Stimulated activated CD4-positive, alpha-beta T cell treated with anti-CD3 and anti-CD28 coated beads, Interleukin-2, amount 100 ng/mL, for 24 hours (primary cell): ENCODE results near the gene TUT7.
"Not testable (repeated sequence)": the region's sequence is repeated elsewhere in the genome, so short reads cannot be mapped to it uniquely, and the experiment has no call there.

Experiments
- DNase-seq, 2 donors: peaks; one replicate each; pipeline ENCODE4 v3.0.0-alpha.2; 2020

Gene TUT7, protein sequence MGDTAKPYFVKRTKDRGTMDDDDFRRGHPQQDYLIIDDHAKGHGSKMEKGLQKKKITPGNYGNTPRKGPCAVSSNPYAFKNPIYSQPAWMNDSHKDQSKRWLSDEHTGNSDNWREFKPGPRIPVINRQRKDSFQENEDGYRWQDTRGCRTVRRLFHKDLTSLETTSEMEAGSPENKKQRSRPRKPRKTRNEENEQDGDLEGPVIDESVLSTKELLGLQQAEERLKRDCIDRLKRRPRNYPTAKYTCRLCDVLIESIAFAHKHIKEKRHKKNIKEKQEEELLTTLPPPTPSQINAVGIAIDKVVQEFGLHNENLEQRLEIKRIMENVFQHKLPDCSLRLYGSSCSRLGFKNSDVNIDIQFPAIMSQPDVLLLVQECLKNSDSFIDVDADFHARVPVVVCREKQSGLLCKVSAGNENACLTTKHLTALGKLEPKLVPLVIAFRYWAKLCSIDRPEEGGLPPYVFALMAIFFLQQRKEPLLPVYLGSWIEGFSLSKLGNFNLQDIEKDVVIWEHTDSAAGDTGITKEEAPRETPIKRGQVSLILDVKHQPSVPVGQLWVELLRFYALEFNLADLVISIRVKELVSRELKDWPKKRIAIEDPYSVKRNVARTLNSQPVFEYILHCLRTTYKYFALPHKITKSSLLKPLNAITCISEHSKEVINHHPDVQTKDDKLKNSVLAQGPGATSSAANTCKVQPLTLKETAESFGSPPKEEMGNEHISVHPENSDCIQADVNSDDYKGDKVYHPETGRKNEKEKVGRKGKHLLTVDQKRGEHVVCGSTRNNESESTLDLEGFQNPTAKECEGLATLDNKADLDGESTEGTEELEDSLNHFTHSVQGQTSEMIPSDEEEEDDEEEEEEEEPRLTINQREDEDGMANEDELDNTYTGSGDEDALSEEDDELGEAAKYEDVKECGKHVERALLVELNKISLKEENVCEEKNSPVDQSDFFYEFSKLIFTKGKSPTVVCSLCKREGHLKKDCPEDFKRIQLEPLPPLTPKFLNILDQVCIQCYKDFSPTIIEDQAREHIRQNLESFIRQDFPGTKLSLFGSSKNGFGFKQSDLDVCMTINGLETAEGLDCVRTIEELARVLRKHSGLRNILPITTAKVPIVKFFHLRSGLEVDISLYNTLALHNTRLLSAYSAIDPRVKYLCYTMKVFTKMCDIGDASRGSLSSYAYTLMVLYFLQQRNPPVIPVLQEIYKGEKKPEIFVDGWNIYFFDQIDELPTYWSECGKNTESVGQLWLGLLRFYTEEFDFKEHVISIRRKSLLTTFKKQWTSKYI (N-terminal part only)

DNA sequence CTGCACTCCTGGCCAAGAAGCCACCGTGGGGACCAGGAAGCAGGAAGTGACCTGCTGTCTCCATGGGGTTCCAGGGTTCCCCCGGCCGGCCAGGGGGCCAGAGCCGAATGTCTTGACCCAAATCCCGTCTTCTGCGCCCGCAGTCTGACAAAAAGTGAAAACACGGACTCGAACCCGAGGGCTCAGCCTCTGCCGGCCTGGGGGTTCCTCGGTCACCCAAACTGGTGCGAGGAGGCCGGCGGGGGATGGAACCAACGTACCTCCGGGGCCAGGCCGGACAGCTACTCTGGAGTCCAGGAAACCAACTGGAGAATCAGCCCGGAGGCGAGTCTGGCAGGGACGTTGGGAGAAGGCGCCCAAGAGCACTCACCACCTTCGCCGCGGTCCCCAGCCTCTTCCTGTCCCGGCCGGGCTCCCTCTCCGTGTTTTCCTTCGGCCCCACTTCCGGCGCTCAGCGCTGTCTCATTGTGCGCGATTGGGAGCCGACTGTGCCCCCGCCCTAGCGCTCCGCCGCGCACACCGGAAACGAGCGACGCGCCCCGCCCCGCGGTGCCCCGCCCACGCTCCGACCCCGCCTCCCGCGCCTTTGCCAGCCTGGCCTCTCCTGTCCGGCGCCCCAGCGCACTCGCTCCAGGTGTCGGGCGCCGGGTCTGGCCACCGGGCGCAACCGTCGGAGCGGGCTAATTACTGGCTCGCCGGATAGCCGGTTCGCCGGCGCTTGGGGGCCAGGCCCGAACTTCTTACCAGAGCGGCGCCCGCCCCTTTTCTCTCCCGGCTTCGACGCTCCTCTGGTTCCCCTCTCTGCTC lies at the start of gene TUT7:
Gene TUT7 (minus strand): TSS at position 400 of the 807 bp plus-strand sequence. CDS start 1,211 bp downstream, outside the sequence.
- peak; percentile 95 to 96 for DNase-seq

DNA sequence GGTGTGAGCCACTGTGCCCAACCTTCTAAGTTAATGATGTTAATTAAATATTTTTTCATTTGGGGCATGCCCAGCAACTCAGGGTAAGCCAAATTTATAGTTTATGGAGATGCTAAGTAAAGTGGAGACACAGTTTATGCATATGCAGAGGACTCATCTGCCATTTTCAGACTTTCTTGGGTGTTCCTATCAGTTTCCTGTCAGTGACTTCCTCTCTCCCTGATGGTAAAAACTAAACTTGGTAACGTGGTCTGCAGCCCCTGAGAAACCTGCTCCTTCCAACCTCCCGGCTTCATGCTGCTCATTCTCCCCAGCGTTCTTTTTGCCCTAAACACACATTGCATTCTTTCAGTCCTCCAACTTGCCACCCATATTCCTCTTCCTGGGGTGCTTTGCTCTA lies 48.4 kb upstream of the TUT7 start:
- DNase-seq = no peak

DNA sequence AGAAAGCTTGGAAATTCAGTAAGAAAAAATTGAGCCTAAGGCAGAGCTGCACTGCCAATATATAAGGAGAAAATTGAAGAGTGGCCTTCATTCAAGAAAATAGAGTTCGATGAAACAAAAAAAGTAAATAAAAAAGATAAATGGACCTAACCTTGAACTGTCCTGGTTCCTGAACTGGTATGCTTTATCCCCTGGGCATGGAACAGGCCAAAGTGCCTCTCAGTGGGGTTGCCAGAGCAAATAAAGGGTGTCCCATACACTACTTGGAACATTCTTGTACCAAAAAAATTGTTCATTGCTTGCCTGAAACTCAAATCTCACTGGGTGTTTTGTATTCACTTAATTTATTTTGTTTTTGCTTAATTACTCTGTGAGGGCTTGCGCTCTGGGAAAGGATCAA lies 42.2 kb upstream of the TUT7 start:
- DNase-seq = no peak

DNA sequence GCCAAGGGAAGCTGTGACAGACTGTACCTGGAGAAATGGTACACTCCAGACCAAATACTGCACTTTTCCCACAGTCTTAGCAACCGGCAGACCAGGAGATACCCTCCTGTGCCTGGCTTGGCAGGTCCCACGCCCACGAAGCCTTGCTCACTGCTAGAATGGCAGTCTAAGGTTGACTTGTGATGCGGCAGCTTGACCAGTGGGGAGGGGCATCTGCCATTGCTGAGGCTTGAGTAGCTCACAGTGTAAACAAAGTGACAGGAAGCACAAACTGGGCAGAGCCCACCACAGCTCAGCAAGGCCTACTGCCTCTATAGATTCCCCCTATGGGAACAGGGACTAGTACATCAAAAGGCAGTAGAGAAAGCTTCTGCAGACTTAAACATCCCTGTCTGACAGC lies 36.0 kb upstream of the TUT7 start:
- DNase-seq = not testable (repeated sequence)

DNA sequence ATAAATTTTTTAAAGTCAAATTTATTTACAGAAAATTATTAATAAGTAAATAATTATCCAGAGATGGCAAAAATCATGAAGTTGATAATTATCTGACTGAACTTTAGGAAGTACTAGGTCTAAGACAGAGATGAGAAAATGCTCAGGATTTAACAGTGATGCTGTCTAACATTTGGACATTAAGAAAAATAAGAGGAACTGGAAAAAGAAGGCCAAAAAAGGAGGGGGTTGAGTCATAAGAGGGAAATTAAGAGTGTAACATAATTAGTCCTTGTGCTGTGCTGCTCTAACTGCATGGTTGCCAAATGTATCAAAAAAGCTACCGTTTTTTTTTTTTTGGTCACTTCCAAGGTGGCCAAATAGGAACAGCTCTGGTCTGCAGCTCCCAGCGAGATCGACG lies 35.4 kb upstream of the TUT7 start:
- no peak for DNase-seq

DNA sequence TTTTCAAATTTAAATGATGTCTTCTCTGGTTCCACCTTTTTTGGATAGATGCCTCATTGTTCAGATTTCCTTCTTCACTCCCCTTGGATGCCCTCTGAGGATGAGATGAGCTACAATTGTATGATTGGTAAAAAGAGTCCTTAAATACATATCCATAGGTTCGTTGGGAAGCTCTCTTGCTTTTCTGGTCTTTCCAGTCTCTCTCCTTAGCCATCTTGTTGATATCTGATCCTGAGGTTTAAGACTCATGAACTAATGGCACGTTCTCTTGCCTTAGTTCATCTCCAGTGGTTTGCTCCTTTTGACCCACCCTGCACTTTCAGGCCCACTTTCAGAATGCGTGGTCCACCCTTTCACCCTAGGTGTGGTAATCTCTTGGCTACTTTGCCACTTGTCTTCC lies 33.2 kb upstream of the TUT7 start:
- no peak for DNase-seq

DNA sequence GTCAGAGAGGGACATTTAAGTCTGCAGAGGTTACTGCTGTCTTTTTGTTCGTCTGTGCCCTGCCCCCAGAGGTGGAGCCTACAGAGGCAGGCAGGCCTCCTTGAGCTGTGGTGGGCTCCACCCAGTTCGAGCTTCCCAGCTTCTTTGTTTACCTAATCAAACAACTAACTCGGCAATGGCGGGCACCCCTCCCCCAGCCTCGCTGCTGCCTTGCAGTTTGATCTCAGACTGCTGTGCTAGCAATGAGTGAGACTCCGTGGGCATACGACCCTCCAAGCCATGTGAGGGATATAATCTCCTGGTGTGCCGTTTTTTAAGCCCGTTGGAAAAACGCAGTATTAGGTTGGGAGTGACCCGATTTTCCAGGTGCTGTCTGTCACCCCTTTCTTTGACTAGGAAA lies 28.8 kb upstream of the TUT7 start:
- DNase-seq = not testable (repeated sequence)

DNA sequence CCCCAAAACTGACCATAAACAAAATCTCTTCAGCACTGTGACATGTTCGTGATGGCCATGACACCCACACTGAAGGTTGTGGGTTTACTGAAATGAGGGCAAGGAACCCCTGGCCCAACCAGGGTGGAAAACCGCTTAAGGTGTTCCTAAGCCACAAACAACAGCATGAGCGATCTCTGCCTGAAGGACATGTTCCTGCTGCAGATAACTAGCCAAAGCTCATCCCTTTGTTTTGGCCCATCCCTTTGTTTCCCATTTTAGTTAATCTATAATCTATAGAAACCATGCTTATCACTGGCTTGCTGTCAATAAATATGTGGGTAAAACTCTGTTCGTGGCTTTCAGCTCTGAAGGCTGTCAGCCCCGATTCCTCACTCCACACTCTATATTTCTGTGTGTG lies 21.8 kb upstream of the TUT7 start:
- DNase-seq = no peak

DNA sequence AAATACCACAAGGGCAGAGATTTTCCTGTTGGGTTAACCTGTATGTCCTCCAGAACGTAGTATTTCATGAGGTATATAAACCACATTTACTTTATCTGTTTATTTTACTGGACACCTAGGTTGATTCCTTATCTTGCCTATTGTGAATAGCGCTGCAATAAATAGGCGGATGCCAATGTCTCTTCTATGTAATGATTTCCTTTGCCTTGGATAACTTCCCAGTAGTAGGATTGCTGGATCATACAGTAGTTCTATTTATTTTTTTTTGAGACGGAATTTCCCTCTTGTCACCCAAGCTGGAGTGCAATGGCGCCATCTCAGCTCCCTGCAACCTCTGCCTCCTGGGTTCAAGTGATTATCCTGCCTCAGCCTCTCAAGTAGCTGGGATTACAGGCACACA lies 15.6 kb upstream of the TUT7 start:
- no peak for DNase-seq

DNA sequence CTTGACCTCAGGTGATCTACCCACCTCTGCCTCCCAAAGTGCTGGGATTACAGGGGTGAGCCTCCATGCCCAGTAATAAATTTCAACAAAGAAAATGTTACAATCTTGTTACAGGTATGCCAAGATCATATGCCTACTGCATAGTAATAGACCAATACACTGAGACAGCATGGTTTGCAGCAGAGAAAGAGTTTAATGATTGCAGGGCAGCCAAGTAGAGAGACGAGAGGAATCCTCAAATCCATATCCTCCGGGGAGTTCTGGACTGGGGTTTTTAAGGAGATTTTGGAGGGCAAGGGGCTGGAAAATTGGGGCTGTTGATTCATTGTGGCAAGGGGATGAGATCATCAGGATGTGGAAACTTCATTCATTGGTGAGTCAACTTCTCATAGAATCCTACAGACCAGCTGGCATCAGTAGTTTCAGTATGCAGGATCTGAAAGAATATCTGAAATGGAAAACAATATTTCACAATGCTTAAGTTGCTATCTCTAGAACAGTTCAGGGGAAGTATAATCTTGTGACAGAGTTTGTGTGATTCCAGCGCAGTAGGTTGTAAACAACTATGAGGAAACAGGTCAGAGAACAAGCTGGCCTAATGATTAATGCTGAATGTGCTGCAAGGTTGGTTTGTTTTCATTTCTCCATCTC lies 14.8 kb upstream of the TUT7 start:
- DNase-seq = no peak

DNA sequence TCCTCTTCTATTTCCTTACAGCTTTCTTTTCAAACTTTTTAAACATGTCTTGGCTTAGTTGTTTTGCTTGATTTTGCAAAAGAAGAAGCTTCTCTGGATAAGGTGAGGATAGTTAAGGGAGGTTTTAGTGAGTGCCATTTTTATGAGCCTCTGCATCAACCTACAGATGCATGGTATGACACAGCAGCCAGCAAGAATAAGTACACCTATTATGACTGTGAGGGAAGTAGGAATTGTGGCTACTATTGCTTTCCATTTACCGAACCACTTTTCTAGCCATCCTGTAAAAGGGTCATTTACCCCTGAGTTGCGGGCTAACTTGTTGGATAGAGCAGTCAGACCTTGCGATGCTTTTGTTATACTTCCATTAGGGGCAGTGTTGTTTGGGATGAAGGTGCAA lies 7.0 kb upstream of the TUT7 start:
- no peak for DNase-seq

DNA sequence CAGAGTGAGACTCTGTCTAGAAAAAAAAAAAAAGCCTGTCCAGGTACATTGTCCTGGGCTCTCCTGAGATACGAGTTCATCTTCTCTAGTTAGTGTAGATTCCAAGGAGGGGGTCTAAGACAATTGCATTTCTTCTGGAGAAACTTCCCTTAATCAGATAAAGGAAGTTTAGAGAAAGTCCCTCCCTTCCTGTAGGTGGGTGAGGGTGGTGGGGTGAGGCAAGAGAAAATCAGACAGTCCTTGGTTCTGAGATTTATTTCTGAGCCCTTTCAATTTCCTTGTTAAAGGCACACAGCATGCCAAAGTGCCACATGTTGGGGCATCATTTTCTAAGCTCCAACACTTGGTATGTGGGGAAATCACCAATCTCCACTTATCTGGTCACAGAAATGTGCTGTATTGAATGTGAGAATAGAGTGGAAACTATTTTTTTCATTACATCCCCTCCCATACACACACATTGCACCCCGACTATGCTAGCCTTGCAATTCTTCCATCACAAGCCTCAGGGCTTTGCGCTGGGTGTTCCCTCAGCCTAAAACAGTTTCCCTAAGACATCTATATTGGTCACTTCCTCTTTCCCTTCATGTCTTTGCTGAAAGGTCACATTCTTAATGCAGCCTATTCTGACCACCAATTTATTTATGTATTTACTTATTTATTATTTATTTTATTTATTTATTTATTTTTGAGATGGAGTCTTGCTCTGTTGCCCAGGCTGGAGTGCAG lies 5.1 kb upstream of the TUT7 start:
- DNase-seq = no peak

DNA sequence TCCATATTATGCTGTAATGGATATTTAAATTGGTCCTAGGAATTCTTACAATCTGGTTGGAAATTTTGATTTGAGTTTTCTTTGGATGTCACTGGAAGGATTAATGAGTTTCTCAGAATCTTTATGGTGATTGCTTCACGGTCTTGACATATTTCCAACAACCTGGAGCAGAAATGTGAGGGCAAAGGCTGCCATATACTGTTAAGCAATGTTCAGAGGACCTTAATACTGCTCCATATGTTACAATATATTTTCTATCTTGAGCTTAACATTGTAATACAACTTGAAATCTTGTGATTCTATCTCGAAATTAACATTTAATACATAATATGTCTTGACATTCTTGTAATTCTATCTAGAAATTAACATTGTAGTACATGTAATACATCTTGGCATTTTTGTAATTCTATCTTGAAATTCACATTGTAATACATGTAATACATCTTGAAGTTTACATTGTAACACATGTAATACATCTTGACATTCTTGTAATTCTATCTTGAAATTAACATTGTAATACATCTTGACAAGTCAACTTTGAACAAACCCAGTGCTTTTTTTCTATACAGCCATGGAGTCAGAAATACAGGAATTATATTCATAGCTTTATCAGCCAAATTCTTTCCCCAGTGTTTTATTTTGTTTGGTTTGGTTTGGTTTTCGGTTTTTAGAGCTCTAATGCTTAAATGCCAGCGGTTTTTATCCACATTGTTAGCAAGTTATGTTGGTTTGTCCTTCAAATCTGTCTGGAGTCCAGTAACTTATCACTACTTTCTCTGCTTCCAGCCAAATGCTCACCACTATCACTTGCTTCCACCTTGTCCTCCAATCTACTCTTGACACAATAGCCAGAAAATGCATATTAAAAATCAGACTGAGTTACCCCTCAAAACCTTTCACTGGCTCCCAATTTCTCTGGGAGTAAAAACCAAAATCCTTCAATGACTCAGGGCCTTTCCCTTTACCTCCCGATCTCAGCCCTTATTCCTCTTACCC lies 3.0 kb upstream of the TUT7 start:
- DNase-seq = no peak

DNA sequence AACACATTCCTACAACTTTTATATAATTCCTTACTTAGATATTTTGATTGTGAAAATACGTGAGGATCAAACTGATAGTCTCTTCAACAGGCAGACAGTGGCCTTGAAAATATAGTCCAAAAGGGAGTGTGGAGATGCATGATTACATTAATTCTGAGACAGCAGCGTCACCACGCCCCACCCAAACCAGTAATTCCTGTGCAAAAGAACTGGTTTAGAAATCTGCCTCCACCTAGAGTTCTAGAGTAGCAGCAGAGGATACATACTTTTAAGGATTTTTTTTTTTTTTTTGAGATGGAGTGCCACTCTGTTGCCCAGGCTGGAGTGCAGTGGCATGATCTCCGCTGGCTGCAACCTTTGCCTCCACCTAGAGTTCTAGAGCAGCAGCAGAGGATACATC lies 1.6 kb upstream of the TUT7 start:
- DNase-seq = no peak

DNA sequence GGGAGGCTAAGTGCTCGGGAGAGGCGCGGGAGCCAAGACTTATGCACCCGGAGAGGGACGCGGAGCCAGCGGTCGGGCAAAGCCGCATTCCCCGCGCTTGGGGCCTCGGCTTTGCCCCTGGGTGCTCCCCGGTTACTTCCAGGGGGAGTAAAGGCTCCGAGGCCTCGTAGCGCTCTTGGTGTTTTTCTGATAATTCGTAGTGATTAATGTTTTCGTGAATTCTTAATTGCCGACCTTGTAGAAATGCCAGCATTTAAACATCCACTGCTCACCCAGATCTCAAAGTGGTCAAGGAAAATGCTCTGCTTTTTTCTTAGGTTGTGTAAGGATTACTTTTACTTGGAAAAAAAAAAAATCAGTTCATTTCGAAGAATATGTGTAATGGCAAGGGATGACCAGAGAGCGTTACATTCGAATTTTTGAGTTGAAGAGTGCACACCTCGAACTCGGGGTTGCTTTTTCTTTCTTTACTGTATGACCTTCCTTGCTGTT lies 654 bp upstream of the TUT7 start:
- no peak for DNase-seq

DNA sequence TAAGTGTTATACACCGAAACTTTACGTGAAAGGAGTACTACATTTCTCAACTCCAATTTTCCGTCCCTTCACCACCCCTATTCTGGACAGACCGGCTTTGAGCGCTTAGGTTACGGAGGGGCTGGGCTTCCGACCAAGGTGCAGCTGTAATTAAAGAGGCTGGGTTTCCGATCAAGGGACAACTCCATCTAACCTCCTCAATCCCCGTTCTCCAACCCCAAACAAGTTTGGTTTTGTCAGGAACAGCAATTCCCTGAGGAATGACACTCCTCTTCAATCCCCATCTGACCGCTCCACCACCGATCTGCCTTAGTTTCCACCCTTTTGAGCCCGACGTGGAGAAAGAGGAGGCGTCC lies 577 bp downstream of the TUT7 start:
- peak; percentile 33 to 40 for DNase-seq

DNA sequence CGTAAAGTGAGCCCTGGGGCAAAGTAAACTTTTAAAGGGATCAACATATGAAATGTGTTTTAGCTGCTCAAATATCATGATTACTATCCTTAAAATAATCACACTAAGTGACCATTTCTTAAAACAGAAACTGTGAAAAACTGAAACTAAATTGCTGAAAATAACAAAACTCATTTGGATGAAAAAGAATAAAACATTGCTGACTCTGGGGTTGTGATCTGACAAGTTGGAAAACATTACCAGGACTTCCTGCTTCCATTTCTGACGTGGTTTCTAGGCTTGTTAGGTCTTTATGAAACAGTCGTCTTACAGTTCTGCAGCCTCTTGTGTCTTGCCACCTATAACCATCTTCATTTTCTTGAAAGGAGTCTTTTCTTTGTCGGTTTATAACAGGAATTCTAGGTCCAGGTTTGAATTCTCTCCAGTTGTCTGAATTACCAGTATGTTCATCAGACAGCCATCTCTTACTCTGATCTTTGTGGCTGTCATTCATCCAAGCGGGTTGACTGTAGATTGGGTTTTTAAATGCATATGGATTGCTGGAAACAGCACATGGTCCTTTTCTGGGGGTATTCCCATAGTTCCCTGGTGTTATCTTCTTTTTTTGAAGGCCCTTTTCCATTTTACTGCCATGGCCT lies 1.7 kb downstream of the TUT7 start:
- no peak for DNase-seq

DNA sequence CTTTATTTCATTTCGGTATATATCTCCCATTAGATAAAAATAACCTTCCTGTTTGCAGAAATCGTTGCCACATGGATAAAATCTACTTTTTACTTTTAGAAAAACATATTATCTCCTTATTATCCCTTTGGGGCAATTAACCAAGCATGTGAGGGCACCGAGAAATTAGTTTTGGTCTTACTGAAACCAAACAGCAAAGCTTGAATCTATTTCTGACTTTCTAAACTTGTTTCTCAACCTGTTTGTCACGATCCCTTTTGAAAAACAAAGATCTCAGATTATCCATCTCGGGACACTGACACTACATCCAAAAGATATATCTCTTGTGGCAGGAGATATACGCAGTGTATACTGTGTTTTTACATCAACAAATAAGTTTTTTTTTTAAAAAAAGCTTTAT lies 2.3 kb downstream of the TUT7 start:
- DNase-seq = no peak
